Activated T-cell treated with anti-CD3 and anti-CD28 coated beads for 48 hours (primary cell): ENCODE data around the gene MOB3B.

Experiments
- DNase-seq: peaks from one replicate; pipeline ENCODE4 v3.0.0-alpha.2; 2020; ENCODE audit warnings: low read depth

Gene MOB3B

GRCh38 chr9:27445057-27445595 is 84.5 kb downstream of the MOB3B start:
- DNase-seq, result no peak

GRCh38 chr9:27442464-27442863 is 87.2 kb downstream of the MOB3B start:
- DNase-seq, result no peak

- DNase-seq, result no peak
These were observed 87.9 kb downstream of the MOB3B start for GRCh38 chr9:27441741-27442070.

DNA sequence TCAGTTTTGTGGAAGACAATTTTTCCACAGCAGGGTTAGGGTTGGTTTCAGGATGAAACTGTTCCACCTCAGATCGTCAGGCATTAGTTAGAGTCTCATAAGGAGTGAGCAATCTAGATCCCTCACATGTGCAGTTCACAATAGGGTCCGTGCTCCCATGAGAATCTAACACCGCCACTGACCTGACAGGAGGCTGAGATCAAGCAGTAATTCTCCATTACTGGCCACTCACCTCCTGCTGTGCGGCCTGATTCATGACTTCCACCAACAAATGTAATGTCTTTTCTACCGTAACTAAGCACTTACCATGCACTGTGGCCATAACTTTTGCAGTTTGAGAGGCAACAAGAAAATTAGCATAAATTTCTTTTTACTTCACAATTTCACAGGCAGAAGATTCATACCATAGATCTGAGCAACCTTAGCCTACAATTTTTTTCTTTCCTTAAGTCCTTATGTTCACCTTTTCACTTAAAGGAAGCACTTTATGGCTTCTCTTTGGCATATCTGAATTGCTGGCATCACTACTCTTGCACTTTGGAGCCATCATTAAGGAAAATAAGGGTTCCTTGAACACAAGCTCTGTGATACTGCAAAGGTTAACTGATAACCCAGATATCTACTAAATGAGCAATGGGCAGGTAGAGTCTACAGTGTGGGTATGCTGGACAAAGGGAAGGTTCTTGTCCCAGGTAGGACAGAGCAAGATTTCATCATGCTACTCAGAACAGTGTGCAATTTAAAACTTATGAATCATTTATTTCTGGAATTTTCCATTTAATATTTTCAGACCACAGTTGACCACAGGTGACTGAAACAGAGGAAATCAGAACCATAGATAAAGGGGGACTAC is 88.5 kb downstream of the MOB3B start:
- no peak for DNase-seq

DNA sequence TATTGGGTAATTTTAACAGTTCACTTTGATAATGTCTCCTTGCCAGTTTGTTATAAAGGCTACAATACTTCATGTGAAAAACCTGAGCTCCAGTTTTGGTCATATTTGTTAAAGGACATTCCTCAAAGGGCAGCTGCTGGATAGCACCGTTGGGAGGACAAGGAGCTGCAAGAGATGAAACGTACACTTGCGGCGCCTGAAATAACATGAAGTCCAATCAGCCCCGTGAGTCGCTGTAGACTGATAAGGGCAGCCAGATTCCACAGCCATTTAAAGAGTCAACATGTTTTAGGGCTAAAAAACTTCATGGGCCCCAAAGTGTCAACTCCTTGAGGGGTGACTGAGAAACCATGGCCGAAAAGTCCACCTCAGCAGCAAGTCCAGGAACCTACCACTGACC is 91.1 kb downstream of the MOB3B start:
- no peak for DNase-seq

GRCh38 chr9:27437652-27438373 is 91.8 kb downstream of the MOB3B start:
- DNase-seq, result no peak

DNA sequence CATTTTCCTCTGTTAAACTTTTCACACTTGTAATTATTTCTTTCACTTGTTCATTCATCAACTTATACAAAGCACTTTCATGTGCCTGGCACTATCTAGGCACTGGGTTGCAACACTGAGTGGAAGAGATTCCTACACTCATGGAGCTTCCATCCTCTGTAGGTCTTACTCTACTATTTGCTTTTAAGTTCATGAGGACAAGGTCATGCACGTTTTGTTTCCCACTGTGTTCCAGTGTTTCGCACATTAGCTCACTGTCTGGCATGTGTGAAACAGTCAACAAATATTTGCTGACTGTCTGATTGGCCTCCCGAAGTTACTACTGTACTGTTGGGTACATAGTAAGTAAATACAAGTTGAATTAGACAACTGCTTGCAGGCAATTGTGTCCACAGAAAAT is 93.4 kb downstream of the MOB3B start:
- no peak for DNase-seq

- no peak for DNase-seq
These were observed 95.8 kb downstream of the MOB3B start for GRCh38 chr9:27433631-27434325.

GRCh38 chr9:27432308-27432707 is 97.3 kb downstream of the MOB3B start:
- no peak for DNase-seq

DNA sequence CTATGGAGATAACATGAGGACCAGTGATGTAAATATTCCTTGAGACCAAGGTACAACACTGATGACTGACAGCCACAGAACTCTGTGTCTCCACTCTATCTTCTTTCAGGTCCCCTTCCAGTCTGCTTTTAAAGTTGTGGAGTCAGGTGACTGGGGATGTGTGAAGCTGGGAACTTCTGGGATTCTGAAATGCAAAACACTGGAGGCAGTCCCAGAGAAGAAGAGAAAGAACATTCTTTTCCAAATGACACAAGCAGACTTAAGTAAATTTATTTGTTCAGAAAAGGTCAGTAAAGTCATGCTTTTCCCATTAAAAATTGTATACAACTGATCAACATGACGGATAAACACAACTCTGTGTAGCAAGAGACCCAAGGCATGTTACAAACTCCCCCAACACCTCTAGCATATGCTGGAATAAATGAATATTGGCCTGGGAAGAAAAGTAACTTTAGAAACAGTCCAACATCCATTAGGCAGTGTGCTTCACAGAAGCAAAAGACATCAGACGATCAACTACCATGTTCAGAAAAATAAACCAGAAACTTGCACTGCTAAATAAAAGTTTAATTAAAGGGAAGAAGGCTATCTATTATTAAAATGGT is 98.0 kb downstream of the MOB3B start:
- no peak for DNase-seq

GRCh38 chr9:27430750-27431535 is 98.7 kb downstream of the MOB3B start:
- DNase-seq, result no peak

DNA sequence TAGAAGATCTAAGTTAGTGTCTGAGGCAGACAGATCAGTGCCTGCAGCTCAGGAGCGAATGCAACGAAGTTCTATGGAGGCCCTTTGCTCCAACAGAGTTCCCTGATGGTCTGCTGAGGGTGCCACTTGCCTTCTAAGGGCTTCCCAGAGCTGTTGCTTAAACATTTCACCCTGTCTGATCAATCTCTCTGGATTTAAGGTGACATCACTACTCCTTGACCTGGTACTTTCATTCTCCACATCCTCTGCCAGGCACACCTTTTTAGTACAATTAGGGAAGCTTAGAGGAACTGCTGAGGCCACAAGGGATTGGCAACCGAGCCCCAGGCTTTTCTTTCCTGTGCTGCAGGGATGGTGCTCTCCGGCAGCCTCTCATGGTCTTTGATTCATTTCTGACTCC is 99.7 kb downstream of the MOB3B start:
- DNase-seq, result no peak

DNA sequence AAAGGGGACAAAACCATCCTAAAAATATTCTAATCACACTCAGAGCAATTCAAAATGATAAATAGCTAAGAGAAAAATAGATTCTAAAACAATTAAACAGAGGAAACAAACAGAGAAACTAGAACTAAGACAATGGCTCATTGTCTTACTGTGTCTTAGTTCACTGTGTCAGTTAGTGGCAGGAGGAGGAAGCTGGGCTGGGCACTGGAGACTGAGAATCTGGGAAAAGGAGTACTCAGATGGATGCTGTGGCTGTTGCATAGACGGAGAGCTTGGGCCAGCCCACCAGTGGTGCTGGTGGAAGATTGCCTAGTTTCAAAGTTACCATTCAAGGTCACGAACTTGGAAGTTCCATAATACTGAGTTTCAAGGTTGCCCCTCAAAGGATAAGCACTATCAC is 100.2 kb downstream of the MOB3B start:
- no peak for DNase-seq

- no peak for DNase-seq
These were observed 101.1 kb downstream of the MOB3B start for GRCh38 chr9:27428551-27428950.

DNA sequence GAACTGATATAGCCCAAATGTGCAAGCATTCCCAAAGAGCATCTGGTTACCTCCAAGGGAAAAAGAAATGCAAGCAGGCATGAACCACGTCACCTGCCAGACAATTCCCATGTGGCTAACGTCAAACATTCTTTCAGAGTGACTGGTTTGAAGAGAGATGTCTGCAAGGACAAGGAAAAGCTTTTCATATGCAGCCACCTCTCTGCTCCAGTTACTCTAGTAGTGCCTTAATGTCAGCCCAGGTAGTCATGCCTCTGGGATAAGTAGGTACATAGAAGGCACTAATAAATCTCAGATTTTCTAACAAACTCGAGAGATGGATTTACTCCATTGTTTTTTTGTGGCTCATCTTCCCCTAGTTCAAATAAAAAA is 102.4 kb downstream of the MOB3B start:
- DNase-seq, result no peak

GRCh38 chr9:27426511-27427271 is 102.9 kb downstream of the MOB3B start:
- DNase-seq, result no peak

- no peak for DNase-seq
These were observed 103.6 kb downstream of the MOB3B start for GRCh38 chr9:27425827-27426510.

- DNase-seq, result no peak
These were observed 105.5 kb downstream of the MOB3B start for GRCh38 chr9:27423915-27424710.

GRCh38 chr9:27422279-27422834 is 107.3 kb downstream of the MOB3B start:
- DNase-seq, result no peak
